H1 (cell line): Measurements from ENCODE around the gene RGS6. TPM values are rescaled to one million over a fixed set of nuclear protein-coding genes. Genes with fewer than 3 reads are reported as not detected.

Experiments used
- CTCF ChIA-PET: fragments of 300-600 bp; sonication (Branson Sonifier 250); formaldehyde crosslinking; loops from one replicate; lab custom pipeline; 2021; ENCODE audit not compliant: partially characterized antibody; lab: Charles Lee
- POLR2A ChIA-PET: fragments of 300-600 bp; sonication (Branson Sonifier 250); formaldehyde crosslinking; loops from one replicate; lab custom pipeline; 2021; ENCODE audit warnings: inconsistent platforms; ENCODE audit not compliant: partially characterized antibody; lab: Charles Lee
- DNase-seq, 2 experiments: peaks; one replicate each; pipeline versions ENCODE4 v3.0.0 to v3.0.0-alpha.2; 2010 to 2022; ENCODE audit warnings: low spot score in 2 of 2, low read depth in 1 of 2, mixed read lengths in 1 of 2
- FAIRE-seq: peaks from 2 replicates; lab custom pipeline; 2011; peaks lifted over from hg19 to GRCh38; lab: Jason Lieb, UNC
- H2AFZ ChIP-seq: 2 replicates; pipeline ENCODE4 v1.8.1; 2012; ENCODE audit warnings: low read length, inconsistent platforms
- H2AK5ac ChIP-seq: 2 replicates; pipeline ENCODE4 v1.6.1; 2013; ENCODE audit warnings: low read depth, low read length
- H2BK120ac ChIP-seq: replicated peaks from 2 replicates; pipeline ENCODE3; 2013; ENCODE audit warnings: low read depth, low read length, inconsistent platforms
- H2BK12ac ChIP-seq: 2 replicates; pipeline ENCODE4 v1.6.1; 2013; ENCODE audit warnings: low read depth, low read length
- H2BK15ac ChIP-seq: 2 replicates; pipeline ENCODE4 v1.6.1; 2013; ENCODE audit warnings: low read length
- H2BK20ac ChIP-seq: 2 replicates; pipeline ENCODE4 v1.6.1; 2013; ENCODE audit warnings: low read length
- H2BK5ac ChIP-seq: 2 replicates; pipeline ENCODE4 v1.6.1; 2013; ENCODE audit warnings: low read depth, low read length
- H3K14ac ChIP-seq: 2 replicates; pipeline ENCODE4 v1.6.1; 2013; ENCODE audit warnings: inconsistent platforms; ENCODE audit not compliant: insufficient read length
- H3K18ac ChIP-seq: 2 replicates; pipeline ENCODE4 v1.6.1; 2013; ENCODE audit warnings: low read length; ENCODE audit errors: extremely low read depth
- H3K23ac ChIP-seq: 2 replicates; pipeline ENCODE4 v1.6.1; 2013; ENCODE audit warnings: inconsistent platforms; ENCODE audit not compliant: insufficient read length
- H3K23me2 ChIP-seq: 2 replicates; pipeline ENCODE4 v1.6.1; 2013; ENCODE audit warnings: low read depth, low read length
- H3K27ac ChIP-seq: 2 replicates; pipeline ENCODE4 v1.6.1; 2011; ENCODE audit warnings: low read depth, low read length, inconsistent platforms
- H3K27me3 ChIP-seq, 4 experiments: replicated peaks in 1 of 4; 1 replicate in 1 of 4; 2 replicates in 3 of 4; pipeline versions ENCODE4 v1.6.1 to v1.8.1; 2011 to 2013; ENCODE audit warnings: low read length in 3 of 4, mild to moderate bottlenecking in 3 of 4, inconsistent platforms in 2 of 4, mixed read lengths in 2 of 4, moderate library complexity in 1 of 4; ENCODE audit not compliant: control insufficient read depth in 3 of 4, insufficient read depth in 3 of 4; ENCODE audit errors: extremely low read depth in 1 of 4
- H3K36me3 ChIP-seq, 4 experiments: 2 replicates each; pipeline versions ENCODE4 v1.6.1 to v1.8.1; 2011 to 2013; ENCODE audit warnings: mild to moderate bottlenecking in 4 of 4, low read length in 3 of 4, moderate library complexity in 2 of 4, control low read depth in 1 of 4, inconsistent platforms in 1 of 4; ENCODE audit not compliant: insufficient read depth in 4 of 4, control insufficient read depth in 2 of 4
- H3K4ac ChIP-seq: replicated peaks from 2 replicates; pipeline ENCODE3; 2013; ENCODE audit warnings: low read length, low read depth, mixed read lengths, inconsistent platforms; ENCODE audit not compliant: insufficient read length
- H3K4me1 ChIP-seq, 4 experiments: replicated peaks in 1 of 4; 1 replicate in 1 of 4; 2 replicates in 3 of 4; pipeline versions ENCODE4 v1.6.1 to v1.8.1; 2011 to 2013; ENCODE audit warnings: low read length in 3 of 4, inconsistent platforms in 2 of 4, mixed read lengths in 1 of 4; ENCODE audit not compliant: insufficient read depth in 4 of 4, control insufficient read depth in 3 of 4
- H3K4me2 ChIP-seq, 2 experiments: 2 replicates each; pipeline versions ENCODE4 v1.6.1 to v1.8.1; 2011 to 2013; ENCODE audit warnings: low read depth in 2 of 2, low read length in 2 of 2, control low read depth in 1 of 2, inconsistent platforms in 1 of 2, mild to moderate bottlenecking in 1 of 2; ENCODE audit not compliant: insufficient read depth in 1 of 2
- H3K4me3 ChIP-seq, 4 experiments: fragments of 200-600, 300-600 bp in 1 of 4; sonication (generic), shearing (Covaris generic), sonication (Bioruptor Twin) in 1 of 4; 2 replicates each; pipeline versions ENCODE4 v1.5.1 to v1.8.1; 2011 to 2016; ENCODE audit warnings: low read length in 4 of 4, low read depth in 3 of 4, control low read depth in 2 of 4, inconsistent platforms in 2 of 4, mild to moderate bottlenecking in 2 of 4, mixed read lengths in 1 of 4, moderate library complexity in 1 of 4; ENCODE audit not compliant: insufficient read depth in 2 of 4; ENCODE audit errors: extremely low read depth in 1 of 4
- H3K56ac ChIP-seq: replicated peaks from 2 replicates; pipeline ENCODE3; 2013; ENCODE audit warnings: low read depth, mild to moderate bottlenecking, mixed read lengths, low read length, inconsistent platforms; ENCODE audit not compliant: insufficient read length
- H3K79me1 ChIP-seq: 2 replicates; pipeline ENCODE4 v1.6.1; 2013; ENCODE audit warnings: low read depth, low read length, control low read depth
- H3K79me2 ChIP-seq, 2 experiments: 2 replicates each; pipeline versions ENCODE4 v1.6.1 to v1.8.1; 2012 to 2013; ENCODE audit warnings: low read length in 2 of 2, mild to moderate bottlenecking in 2 of 2, inconsistent platforms in 1 of 2; ENCODE audit not compliant: insufficient read depth in 2 of 2, control insufficient read depth in 1 of 2
- H3K9ac ChIP-seq, 4 experiments: replicated peaks in 1 of 4; 1 replicate in 1 of 4; 2 replicates in 3 of 4; pipeline versions ENCODE4 v1.6.1 to v1.8.1; 2011 to 2013; ENCODE audit warnings: low read depth in 3 of 4, low read length in 3 of 4, control low read depth in 2 of 4, mild to moderate bottlenecking in 2 of 4, moderate library complexity in 2 of 4, inconsistent platforms in 1 of 4; ENCODE audit errors: extremely low read depth in 1 of 4
- H3K9me3 ChIP-seq, 2 experiments: 2 replicates each; pipeline versions ENCODE4 v1.6.1 to v1.8.1; 2012 to 2013; ENCODE audit warnings: mild to moderate bottlenecking in 2 of 2, moderate library complexity in 2 of 2, control low read depth in 1 of 2, inconsistent platforms in 1 of 2, low read depth in 1 of 2, low read length in 1 of 2, mixed read lengths in 1 of 2; ENCODE audit not compliant: insufficient read depth in 2 of 2
- H4K20me1 ChIP-seq, 2 experiments: replicated peaks in 1 of 2; 2 replicates each; pipeline versions ENCODE3 to v1.8.1; 2011 to 2013; ENCODE audit warnings: inconsistent platforms in 2 of 2, low read length in 2 of 2, mild to moderate bottlenecking in 1 of 2; ENCODE audit not compliant: insufficient read depth in 2 of 2, control insufficient read depth in 1 of 2
- H4K5ac ChIP-seq: 2 replicates; pipeline ENCODE4 v1.6.1; 2013; ENCODE audit warnings: low read length, low read depth, mixed read lengths, inconsistent platforms; ENCODE audit not compliant: insufficient read length
- H4K8ac ChIP-seq: 2 replicates; pipeline ENCODE4 v1.8.0; 2013; ENCODE audit warnings: mild to moderate bottlenecking, moderate library complexity, low read length, inconsistent platforms; ENCODE audit not compliant: insufficient read depth; ENCODE audit errors: extremely low read depth
- H4K91ac ChIP-seq: replicated peaks from 2 replicates; pipeline ENCODE3; 2013; ENCODE audit warnings: low read length, mixed read lengths, inconsistent platforms; ENCODE audit not compliant: insufficient read length
- POU5F1 ChIP-seq: IDR thresholded peaks from 2 replicates; pipeline ENCODE4 v1.6.1; 2011; ENCODE audit warnings: low read depth, mild to moderate bottlenecking, low read length, moderate library complexity
- SIN3A ChIP-seq, 2 experiments: IDR thresholded peaks in 1 of 2; conservative IDR thresholded peaks in 1 of 2; 2 replicates each; pipeline ENCODE4 v1.6.1; 2011 to 2012; ENCODE audit warnings: low read length in 2 of 2, improper control_type of control experiment in 1 of 2, low read depth in 1 of 2, mild to moderate bottlenecking in 1 of 2
- TBP ChIP-seq: IDR thresholded peaks from 2 replicates; pipeline ENCODE4 v1.6.1; 2011; ENCODE audit warnings: low read depth, low read length, improper control_type of control experiment
- TEAD4 ChIP-seq: IDR thresholded peaks from 2 replicates; pipeline ENCODE4 v1.6.1; 2012; ENCODE audit warnings: low read depth, low read length, inconsistent platforms, mixed read lengths
- USF2 ChIP-seq: IDR thresholded peaks from 2 replicates; pipeline ENCODE4 v1.6.1; 2011; ENCODE audit warnings: low read length, improper control_type of control experiment
- WGBS, 2 experiments: shearing (Covaris generic) in 1 of 2; methylation state at CpG; one replicate each; pipeline versions ENCODE4 v1.1.6 to v1.1.7; 2013 to 2015; ENCODE audit warnings: low lambda C conversion rate in 2 of 2, mixed read lengths in 2 of 2, inconsistent platforms in 1 of 2, low coverage in 1 of 2, missing lambda C conversion rate in 1 of 2; ENCODE audit not compliant: insufficient replicate concordance in 2 of 2, insufficient coverage in 1 of 2, insufficient read length in 1 of 2; ENCODE audit errors: extremely low coverage in 1 of 2, missing lambda C conversion rate in 1 of 2; 5-methylcytosine and 5-hydroxymethylcytosine counted together
- polyA plus RNA-seq, 7 experiments: library from polyadenylated mRNA; depleted of rRNA in 3 of 7; stranded (reverse) in 5 of 7; unstranded in 2 of 7; fragments of >200 nt in 5 of 7; fragments of 200-250 nt in 2 of 7; gene quantifications; 1 replicate in 5 of 7; 2 replicates in 1 of 7; 4 replicates in 1 of 7; pipeline versions ENCODE4 v1.2.1 to v1.2.3, GENCODE V29; 2011 to 2013; ENCODE audit warnings: missing spikeins in 2 of 7, mixed read lengths in 2 of 7
- total RNA-seq: library from RNA; stranded (reverse); fragmentation: NEBNext Ultra II Directional; extraction: Animal tissue kit (Norgen Biotek cat#: 25700); gene quantifications from 2 replicates; pipeline ENCODE4 v1.2.1, GENCODE V29; 2021
- TF ChIP-seq, protein P1 (sequence below): IDR thresholded peaks from 2 replicates; pipeline ENCODE4 v1.6.1; 2012; ENCODE audit warnings: inconsistent platforms

The RGS6 gene
- total and polyA plus RNA-seq, 2 of the 8 experiments (the other 6 are each of a cell fraction or from before 2014, with no cell fraction given), result 0.26 to 1.1 TPM

DNA sequence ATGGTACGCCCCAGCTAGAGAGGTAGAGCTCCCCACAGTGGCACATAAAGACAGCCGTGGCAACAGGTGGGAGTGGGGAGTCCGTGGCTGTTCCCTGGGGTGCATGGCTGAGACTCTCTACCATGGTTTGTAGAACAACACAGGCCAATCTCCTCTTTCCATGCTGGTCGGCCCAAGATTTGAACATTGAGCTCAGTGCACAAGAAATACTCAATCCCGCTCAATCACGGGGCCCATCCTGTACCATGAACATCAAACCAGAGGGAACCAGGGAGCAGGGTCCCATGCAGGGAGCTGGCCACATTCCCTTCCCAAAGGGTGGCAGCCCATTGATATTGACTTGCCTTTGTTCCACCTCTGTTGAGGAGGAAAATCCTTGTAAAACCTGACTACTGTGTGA lies 608.6 kb downstream of the RGS6 start:
- Histone ChIP-seq H2AK5ac (no peak overlapping the region), H2BK120ac (no peak overlapping the region), H4K5ac (no peak overlapping the region), H2BK12ac (no peak overlapping the region), H3K14ac (no peak overlapping the region), H4K8ac (no peak overlapping the region), H3K56ac (no peak overlapping the region), H3K27ac (no peak overlapping the region), H3K4me1 (peaks cover 3 to 10% (median 8%) of the 10 kb centered on the region in 4 experiments), H2BK15ac (no peak overlapping the region), H3K9me3 (no peaks in the 10 kb centered on the region), H3K4me2 (no peak overlapping the region), H2BK5ac (no peak overlapping the region), H4K20me1 (no peaks in the 10 kb centered on the region), H3K27me3 (no peaks in the 10 kb centered on the region), H3K23ac (no peak overlapping the region), H3K79me1 (no peaks in the 10 kb centered on the region), H3K9ac (no peak overlapping the region)
- ChIA-PET CTCF (interaction anchor here (0.6 to 7.9 kb wide), 7 partner anchors 11 to 365 kb away, joined by 3 to 66 read pairs (median 4); no protein-coding TSS in a partner anchor), POLR2A (interaction anchor here (0.8 kb wide), 1 partner anchor 17 kb away, joined by 4 read pairs; no protein-coding TSS in a partner anchor)
- WGBS, 2 experiments, result 94% methylated on average over 6 of the region's 6 CpGs; no CpG with 5 or more reads in 1 of the 2 experiments
- DNase-seq, result no peak
- TF ChIP-seq SIN3A (conservative IDR thresholded peaks at IDR 0.05 in 1 of 2, IDR thresholded peaks at IDR 0.05 in 1 of 2; ENCODE audit: low read depth in 1 of 2, low read length in 2 of 2) (no peak), TBP (no peak), TEAD4 (no peak), POU5F1 (no peak), USF2 (no peak)
- TF ChIP-seq, protein P1, sequence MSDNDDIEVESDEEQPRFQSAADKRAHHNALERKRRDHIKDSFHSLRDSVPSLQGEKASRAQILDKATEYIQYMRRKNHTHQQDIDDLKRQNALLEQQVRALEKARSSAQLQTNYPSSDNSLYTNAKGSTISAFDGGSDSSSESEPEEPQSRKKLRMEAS, result no peak
- TF ChIP-seq, all 59 proteins: peak for 0
- Histone ChIP-seq H2AFZ (no peak overlapping the region), H3K79me2 (no peaks in the 10 kb centered on the region), H3K23me2 (no peaks in the 10 kb centered on the region), H3K4ac (no peak overlapping the region), H3K36me3 (no peaks in the 10 kb centered on the region), H4K91ac (no peak overlapping the region), H3K4me3 (no peak overlapping the region), H2BK20ac (no peak overlapping the region), H3K18ac (no peak overlapping the region)
- FAIRE-seq, result no peak
